GM19239 (cell line): ENCODE measurements around the gene PSG1.
"Not testable (repeated sequence)": the region's sequence is repeated elsewhere in the genome, so short reads cannot be mapped to it uniquely, and the experiment has no call there.

Experiments used
- DNase-seq: peaks from one replicate; pipeline ENCODE4 v3.0.0; 2011; ENCODE audit warnings: low spot score; ENCODE audit not compliant: insufficient read length
- FAIRE-seq: peaks from 2 replicates; lab custom pipeline; 2011; peaks lifted over from hg19 to GRCh38; lab: Jason Lieb, UNC

The PSG1 gene

DNA sequence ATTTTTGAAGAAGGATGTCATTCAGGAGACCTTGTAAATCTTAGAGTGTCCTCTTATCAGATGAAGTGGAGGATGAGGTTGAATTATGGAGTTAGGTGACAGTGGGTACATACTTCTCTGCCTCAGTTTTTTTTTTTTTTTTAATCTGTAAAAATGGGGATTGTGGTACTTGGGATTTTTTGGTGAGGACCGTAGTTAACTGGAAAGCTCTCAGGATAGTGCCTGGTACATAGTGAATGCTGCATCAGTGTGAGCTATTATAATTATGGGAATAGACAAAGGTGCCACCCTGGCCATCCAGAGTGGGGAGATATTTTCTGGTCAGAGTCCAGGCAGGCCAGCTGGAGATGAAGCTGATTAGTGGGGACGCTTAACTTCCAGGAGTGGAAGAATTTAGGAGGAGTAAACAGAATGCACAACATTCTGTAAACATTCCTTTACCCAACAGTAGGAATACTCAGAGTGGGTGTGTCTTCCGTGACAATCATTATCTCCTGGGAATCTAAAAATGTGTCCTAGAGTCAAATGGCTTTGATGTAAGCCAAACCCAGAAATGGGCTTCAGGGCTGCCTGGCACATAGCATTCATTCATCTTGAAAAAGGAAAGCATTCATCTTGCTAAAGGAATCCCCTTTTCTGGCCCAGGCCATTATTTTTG is 47.4 kb downstream of the PSG1 start:
- not testable (repeated sequence) for DNase-seq, FAIRE-seq

DNA sequence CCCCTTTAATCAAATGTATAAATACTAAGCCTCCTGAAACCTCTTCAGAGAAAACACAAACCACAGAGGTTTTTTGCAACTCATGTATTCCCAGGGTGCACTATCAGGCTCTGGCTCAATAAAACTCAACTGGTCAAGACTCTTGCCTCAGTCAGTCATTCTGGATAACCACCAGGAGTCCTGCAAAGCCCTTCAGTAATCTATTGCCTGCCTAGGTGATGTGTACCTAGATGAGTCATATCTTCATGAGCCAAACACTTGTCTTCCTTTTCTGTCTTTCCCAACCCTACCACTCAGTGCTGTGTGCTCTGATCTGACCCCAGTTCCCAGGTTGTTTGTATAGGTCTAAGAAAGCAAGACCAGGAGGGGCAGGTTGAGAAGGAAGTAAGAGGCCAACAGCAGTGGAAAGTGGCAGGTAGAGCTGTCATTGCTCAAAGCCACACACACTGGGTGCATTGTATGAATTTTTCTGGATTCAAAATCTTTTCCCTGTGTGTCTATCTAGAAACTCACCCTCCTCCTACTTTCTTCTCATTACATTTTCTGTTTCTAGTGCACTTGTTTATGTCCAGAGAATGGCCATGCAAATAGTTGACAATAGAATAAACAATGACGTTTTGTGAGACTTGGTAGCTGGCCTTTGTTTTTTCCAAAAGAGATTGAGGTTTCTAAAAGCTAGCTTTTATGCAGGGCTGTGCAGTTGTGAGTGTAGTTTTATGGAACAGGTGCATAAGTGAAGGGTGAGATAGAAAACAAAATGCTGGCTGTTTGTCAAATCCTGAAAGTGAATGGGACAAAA is 48.1 kb downstream of the PSG1 start:
- no peak for FAIRE-seq

DNA sequence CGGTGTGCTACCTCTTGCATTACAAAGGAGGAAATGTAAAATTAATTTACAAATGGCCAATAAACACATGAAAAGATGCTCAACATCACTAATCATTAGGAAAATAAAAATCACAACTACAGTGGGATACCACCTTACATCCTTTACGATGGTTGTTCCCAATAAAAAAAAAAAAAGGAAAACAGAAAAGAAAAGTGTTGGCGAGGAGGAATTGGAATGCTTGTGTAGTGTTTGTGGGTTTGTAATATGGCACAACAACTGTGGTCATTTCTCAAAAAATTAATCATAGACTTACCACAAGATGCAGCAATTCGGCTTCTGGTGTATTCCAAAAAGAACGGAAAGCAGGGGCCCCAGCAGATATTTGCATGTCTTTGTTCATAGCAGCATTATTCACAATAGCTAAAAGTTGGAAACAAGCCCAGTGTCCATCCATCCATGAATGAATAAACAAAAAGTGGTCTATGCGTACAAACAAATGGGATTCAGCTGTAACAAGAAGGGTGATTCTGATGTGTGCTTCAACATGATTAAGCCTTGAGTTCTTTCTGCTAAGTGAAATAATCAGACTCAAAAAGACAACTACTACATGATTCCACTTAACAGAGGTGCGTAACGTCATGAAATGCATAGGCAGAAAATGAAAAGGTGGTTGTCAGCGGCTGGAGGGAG is 58.1 kb downstream of the PSG1 start:
- DNase-seq, FAIRE-seq: not testable (repeated sequence)

More for the DNA sequence above, 48.1 kb downstream of the PSG1 start:
- no peak for DNase-seq

DNA sequence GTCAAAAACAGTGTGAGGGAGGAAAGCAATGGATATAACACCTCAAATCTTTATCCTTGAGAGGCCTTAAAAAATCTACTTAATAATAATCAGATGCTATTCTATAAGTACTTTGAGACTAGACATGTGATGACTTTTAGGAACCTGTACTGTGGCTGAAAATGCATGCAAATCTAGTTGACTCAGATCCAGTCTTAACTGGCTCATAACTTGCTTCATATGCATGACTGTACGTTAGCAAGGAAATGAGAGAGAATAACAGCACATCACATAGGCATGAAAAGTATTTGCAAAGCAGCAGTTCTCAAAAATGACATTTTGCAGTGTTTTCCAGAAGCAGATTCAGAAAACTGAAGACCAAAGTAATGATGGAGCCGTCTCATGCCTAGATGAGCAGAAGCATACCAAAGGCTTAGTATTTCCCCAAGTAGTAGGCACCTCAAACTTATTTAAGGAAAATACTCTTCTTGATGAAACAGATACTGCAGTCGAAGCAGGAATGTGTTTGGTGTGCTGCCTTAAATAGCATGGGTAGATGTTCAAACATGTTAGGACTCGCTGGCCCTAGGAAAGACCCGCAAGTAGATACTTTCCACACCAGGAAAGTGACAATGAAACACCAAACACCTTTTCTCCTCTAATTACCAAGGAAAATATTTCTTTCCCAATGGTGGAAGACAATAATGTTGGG is 59.4 kb downstream of the PSG1 start:
- not testable (repeated sequence) for FAIRE-seq, DNase-seq

DNA sequence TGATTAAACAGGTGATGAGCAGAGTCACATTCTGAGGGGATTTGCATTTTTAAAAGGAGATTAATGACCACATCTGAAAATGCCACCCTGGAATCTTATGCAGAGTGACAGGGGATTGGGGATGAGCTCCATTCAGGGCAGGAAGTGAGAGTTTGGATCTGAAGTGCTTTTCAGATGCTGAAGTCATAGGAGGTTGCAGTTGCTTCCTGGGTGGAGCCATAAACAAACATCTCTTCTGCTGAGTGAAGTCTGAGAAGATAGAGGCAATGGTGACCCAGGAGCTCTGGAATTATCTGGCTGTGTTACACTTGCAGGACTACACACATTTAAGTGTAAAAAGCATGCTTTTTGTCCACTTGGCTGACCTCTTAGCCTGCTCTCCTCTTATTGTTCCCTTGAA is 62.6 kb downstream of the PSG1 start:
- no peak for DNase-seq
- no peak for FAIRE-seq
